Measurements from ENCODE around the gene IL25.
"Not testable (repeated sequence)": the region's sequence is repeated elsewhere in the genome, so short reads cannot be mapped to it uniquely, and the experiment has no call there.

Gene IL25

GRCh38 chr14:23372509-23372908 lies at the start of gene IL25:
TSS of gene IL25 (plus strand) at chr14:23372809.
- DNase-seq: no peak

DNA sequence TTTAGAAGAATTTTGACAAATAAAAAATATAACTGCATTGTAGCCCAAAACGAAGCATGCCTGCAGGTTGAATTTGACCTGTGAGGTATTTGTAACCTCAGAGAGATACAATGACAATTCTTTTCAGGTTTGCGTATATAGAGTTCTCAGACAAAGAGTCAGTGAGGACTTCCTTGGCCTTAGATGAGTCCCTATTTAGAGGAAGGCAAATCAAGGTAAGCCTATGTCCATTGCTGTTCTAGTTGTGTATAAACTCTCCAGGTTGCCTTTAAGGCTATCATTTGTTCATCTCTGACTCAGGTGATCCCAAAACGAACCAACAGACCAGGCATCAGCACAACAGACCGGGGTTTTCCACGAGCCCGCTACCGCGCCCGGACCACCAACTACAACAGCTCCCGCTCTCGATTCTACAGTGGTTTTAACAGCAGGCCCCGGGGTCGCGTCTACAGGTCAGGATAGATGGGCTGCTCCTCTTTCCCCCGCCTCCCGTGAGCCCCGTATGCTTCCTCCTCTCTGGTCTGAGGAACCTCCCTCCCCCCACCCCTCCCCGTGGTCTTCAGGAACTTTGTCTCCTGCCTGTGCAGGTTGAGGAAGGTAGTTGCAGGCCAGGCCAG lies 48.7 kb upstream of the IL25 start:
- no peak for DNase-seq

- no peak for DNase-seq
These were observed 48.2 kb upstream of the IL25 start for GRCh38 chr14:23324455-23324846.

DNA sequence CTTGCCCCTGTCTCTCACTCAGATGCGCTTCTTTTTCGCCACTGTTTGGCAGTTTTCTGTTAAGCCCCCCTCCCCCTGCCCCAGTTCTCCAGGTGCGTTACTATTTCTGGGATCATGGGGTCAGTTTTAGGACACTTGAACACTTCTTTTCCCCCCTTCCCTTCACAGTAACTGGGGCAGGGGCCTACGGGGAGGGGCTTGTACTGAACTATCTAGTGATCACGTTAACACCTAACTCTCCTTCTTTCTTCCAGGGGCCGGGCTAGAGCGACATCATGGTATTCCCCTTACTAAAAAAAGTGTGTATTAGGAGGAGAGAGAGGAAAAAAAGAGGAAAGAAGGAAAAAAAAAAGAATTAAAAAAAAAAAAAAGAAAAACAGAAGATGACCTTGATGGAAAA lies 47.6 kb upstream of the IL25 start:
- no peak for DNase-seq

GRCh38 chr14:23325746-23326145 lies 46.9 kb upstream of the IL25 start:
- not testable (repeated sequence) for DNase-seq

DNA sequence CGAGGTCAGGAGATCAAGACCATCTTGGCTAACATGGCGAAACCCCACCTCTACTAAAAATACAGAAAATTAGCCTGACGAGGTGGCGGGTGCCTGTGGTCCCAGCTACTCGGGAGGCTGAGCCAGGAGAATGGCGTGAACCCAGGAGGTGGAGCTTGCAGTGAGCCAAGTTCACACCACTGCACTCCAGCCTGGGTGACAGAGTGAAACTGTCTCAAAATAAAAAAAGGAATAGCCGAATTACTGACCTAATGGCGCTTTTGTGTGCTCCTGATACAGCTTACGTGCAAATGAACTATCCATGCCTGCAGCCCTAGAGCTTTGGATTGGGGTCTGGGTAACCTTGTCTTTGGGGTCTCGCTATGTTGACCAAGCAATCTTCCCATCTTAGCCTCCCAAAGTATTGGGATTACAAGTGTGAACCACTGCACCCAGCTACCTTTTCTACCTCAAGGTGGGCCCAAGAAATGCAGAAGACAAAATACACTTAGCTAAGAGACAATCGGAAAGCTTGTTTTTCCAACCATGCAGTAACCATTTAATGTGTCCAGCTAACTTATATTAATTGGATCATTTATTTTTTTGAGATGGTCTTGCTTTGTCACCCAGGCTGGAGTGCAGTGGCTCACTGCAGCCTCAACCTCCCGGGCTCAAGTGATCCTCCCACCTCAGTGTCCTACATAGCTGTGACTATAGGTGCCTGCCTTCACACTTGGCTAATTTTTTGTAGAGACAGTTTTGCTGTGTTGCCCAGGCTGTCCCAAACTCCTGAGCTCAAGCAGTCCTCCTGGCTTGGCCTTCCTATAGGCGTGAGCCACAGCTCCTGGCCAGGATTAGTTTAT lies 45.9 kb upstream of the IL25 start:
- no peak for DNase-seq

DNA sequence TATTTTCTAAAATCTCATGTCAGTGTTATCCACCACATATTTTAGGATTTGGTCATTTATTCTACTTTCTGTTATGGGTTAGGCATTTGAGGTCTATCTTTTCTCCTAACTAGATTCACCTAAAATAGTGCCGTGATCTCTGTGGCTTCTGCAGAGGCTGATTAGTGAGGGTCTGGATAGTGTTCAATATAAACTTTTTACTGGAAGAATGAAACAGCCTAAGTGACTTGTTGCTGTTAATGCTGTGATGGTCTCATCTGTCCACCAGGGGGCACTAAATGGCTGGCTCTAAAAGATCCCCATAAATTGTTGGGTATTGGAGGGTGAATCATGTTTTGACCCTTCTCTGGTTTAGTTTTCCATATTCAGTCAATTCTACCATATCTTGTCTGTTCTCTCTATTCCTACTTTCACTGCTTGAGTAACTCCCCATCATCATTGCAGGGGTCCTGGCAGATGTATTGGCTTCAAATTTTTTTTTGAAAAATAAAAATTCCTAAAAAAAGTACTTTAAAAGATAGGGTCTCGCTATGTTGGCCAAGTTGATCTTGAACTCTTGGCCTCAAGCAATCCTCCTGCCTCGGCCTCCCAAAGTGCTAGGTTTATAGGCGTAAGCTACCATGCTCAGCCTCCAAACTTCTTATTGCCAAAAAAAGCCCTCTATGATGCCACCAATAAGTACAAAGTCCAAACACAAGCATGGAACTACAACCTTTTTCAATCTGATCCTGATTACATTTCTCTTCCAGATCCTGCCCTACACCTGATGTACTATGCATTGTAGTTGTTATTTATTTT lies 44.5 kb upstream of the IL25 start:
- DNase-seq: peak; percentile 71

- no peak for DNase-seq
These were observed 37.0 kb upstream of the IL25 start for GRCh38 chr14:23335623-23336022.

DNA sequence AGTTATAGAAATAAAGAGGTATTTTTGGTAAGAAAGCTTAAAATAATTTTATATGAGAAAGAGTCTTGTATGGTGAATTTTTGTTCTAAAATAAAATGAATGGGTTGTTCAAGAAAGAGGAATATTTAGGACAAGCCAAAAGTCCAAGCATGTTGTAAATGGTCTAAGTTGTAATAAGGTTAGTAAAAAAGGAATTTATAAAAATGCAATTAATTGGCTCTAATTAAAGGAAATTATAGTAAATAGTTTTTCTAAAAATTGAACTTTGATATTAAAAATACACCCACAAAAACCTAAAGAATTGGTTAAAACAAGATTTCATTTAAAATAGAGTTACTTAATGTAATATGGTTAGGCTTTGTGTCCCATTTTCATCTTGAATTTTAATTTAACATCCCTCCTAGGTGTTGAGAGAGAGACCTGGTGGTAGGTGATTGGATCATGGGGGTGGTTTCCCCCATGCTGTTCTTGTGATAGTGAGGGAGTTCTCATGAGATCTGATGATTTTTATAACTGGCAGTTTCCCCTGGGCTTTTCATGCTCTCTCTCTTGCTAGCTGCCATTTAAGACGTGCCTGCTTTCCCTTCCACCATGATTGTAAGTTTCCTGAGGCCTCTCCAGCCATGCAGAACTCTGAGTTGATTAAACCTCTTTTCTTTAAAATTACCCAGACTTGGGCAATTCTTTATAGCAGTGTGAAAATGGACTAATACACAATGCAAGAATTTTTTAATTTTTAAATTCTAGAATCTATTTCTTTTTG lies 32.9 kb upstream of the IL25 start:
- DNase-seq: no peak

DNA sequence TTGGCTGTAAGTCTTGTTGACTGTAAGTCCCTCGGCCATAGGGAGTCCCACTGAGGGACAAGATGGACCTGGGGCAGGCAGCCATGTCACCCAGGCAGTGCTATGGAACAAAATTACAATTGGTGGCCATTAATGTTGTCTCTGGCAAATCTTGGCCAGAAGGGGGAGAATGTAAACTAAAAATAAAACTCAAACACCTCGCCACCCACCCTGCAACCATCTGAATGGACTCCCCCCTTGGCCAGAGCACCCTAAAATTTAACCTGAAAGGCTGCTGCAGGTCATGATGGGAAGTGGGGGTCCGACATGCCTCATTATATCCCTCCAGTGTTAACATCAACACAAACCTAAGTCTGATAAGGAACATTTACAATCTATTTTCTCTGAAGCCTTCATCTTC lies 28.1 kb upstream of the IL25 start:
- no peak for DNase-seq

DNA sequence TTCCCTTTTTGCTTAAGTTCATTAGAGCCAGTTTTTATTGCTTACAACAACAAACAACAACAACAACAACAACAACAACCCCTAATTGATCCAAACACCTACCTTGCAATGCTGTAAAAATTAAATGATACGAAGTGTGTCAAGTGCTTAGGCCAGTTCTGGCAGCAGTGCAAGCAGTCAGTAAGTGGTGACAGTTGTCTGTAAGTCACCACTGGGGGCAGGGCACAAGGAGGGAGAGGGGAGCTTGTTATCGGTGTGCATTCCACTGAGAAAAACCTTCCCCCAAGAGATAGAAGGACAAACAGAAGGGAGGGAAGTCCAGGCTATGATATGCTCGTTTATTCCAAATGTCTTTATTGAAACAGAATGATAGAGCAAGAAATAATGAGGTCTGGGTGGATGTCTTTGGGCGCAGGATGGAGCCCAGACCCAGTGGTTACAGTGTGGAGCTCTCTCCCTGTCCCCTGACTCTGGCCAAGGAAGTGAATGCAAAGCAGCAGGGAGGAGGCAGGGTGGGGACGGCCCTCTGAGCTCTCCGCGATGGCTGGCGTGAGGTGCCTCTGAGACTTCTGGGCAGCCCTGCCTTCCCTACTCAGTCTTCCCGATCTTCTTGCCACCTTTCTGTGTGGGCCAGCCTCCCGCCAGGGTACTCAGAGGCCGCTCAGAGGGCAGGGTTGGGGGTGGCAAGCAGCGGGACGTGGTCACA lies 26.5 kb upstream of the IL25 start:
- no peak for DNase-seq

DNA sequence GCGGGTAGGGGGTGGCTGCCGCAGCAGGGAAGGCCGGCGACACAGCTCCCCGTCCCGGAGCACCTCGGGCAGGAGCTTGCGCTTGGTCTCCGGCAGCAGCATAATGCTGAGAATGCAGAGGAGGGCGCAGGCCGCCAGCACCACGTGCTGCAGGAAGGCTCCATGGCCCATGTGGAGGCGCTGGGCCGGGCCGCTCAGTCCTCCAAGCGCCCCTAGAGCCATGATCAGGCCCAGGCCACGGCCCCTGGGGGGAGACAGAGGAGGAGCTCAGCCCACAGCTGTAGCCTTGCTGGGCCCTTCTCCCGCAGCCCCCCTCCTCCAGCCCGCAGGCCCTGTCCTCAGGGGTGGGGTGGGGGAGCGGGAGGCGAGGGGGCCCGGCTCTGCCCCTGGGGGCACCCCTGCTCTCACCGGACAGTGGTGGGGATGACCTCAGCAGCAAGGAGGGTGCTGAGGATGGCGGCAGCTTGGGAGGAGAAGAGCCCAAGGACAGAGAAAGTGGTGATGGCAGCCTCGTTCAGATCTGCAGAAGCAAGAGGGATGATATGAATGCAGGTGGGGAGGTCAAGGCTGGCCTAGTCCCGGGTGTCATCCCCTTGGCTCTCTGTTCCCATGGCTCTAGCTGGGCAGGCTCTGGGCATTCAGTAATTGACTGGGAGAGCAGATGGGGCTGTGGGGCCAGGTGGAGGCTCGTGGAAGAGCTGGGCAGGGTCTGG lies 25.8 kb upstream of the IL25 start:
- DNase-seq: no peak

- no peak for DNase-seq
These were observed 25.0 kb upstream of the IL25 start for GRCh38 chr14:23347406-23348296.

- no peak for DNase-seq
These were observed 24.3 kb upstream of the IL25 start for GRCh38 chr14:23348297-23348655.

GRCh38 chr14:23349156-23349845 lies 23.3 kb upstream of the IL25 start:
- DNase-seq: no peak

DNA sequence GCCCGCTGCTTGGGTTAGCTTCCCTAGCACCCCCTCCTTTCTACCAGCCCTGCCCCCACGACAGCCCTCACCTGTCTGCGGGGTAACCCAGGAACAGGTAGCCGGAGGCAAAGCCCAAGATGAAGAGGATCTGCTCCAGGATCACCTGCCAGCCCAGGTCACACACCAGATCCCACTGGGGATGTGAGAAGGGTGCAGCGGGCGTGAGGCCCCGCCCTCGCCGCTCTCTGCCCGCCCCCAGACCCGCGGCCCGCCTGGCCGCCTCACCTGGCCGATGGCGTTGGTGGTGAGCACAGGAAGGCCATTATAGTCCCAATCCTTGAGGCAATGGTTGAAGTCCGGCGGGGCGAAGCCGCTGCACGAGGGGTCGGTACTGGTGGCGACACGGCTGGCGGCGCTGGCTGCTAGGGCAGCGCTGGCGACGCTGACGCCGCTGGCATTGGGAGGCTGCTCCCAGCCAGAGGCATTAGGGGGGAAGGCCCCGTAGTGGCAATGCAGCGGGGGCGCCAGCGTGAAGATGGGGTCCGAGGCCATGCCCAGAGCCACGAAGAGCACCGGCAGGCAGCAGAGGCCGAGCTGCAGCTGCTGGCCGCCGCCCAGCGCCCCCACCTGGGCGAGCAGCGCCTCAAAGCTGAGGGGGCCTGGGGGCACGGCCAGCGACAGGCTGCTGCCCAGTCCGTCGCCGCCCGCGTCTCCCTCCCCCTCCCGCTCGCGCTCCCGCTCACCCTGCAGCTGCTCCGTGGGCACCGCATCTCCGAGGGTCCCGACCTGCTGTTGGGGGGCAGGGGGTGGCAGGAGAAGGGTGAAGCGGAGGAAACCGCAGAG lies 20.7 kb upstream of the IL25 start:
- no peak for DNase-seq

- peak; percentile 92 for DNase-seq
These were observed 19.8 kb upstream of the IL25 start, which contains the start of gene SLC22A17 for GRCh38 chr14:23352506-23353432. TSS of gene SLC22A17 (minus strand) at chr14:23352887.

- DNase-seq: no peak
These were observed 19.2 kb upstream of the IL25 start for GRCh38 chr14:23353433-23353780.
